ENCODE measurements around the gene SAMD5.

SAMD5 gene

DNA sequence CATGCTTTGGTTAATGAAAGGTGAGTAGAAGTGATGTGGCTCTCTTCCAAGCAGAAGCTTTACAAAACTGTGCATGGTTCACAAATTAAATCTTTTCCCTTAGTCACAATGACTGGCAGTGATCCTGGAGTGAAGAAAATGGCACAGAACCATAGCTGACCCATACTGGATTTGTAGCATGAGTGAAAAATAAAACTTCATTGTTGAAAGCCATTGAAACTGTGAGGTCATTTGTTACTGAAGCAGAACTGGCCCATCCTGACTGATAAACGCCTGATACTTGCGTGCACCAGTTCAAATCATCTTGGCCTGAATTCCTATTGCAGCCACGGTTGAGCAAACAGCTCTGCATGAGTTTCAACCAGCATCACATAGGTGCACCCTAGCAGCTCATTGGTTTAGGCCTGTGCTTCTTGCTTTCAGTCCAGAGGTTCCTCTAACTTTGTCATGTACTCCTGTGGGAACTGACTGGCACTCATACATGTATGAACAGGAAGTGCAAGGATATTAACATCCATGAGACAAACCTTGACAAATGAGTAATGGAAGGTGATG is 40.5 kb downstream of the SAMD5 start:
- POLR2A ChIA-PET = no interaction called here
- CTCF ChIA-PET = interaction anchor here (0.6 kb wide), 1 partner anchor 45 kb away, joined by 3 read pairs; no protein-coding TSS in a partner anchor
- no peak for DNase-seq (ENCODE audit: extremely low spot score)
- TF ChIP-seq TARDBP (IDR thresholded peaks at IDR 0.05) (no peak), FOXM1 (IDR thresholded peaks at IDR 0.05; ENCODE audit: borderline replicate concordance) (no peak), CTBP1 (IDR thresholded peaks at IDR 0.05; ENCODE audit: borderline replicate concordance) (no peak), NFRKB (IDR thresholded peaks at IDR 0.05) (no peak), PKNOX1 (IDR thresholded peaks at IDR 0.05) (no peak), LEF1 (IDR thresholded peaks at IDR 0.05; ENCODE audit: borderline replicate concordance) (no peak), BHLHE40 (IDR thresholded peaks at IDR 0.05; ENCODE audit: borderline replicate concordance) (no peak), SP1 (IDR thresholded peaks at IDR 0.05) (no peak), SUZ12 (IDR thresholded peaks at IDR 0.05) (no peak), FOXA1 (IDR thresholded peaks at IDR 0.05) (no peak), HDGF (IDR thresholded peaks at IDR 0.05; ENCODE audit: borderline replicate concordance) (no peak), L3MBTL2 (conservative IDR thresholded peaks at IDR 0.05) (no peak), FOXK2 (IDR thresholded peaks at IDR 0.05) (no peak), ELF4 (IDR thresholded peaks at IDR 0.05) (no peak), ZNF384 (IDR thresholded peaks at IDR 0.05) (no peak)

GRCh38 chr6:147549531-147549930 is 41.0 kb downstream of the SAMD5 start:
- POLR2A ChIA-PET = no interaction called here
- DNase-seq (ENCODE audit: extremely low spot score) = no peak
- CTCF ChIA-PET = no interaction called here
- TF ChIP-seq CTBP1 (IDR thresholded peaks at IDR 0.05; ENCODE audit: borderline replicate concordance) = no peak

- POLR2A ChIA-PET = no interaction called here
- CTCF ChIA-PET = no interaction called here
These were observed 43.5 kb downstream of the SAMD5 start for GRCh38 chr6:147551976-147552375.

DNA sequence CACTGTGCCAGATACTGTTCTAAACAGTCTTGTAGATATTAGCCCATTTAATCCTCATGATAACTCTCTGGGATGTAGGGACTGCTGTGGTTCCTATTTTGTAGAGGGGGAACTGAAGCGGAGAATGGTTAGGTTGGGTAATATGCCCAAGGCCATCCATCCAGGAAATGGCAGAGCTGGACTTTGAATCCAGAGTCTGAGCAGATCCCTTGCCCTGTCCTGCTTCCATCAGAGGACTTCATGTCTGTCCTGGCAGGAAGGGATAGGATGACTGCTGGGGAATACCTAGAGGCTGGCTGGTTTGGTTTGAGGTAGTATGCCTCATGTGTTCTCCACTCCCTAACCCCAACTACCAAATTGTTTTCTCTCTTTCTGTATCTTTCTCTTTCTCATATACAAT is 44.6 kb downstream of the SAMD5 start:
- POLR2A ChIA-PET = no interaction called here
- DNase-seq (ENCODE audit: extremely low spot score) = no peak
- TF ChIP-seq ZNF384 (IDR thresholded peaks at IDR 0.05) (no peak), SP1 (IDR thresholded peaks at IDR 0.05) (no peak), ELF4 (IDR thresholded peaks at IDR 0.05) (no peak), CTBP1 (IDR thresholded peaks at IDR 0.05; ENCODE audit: borderline replicate concordance) (no peak), HDGF (IDR thresholded peaks at IDR 0.05; ENCODE audit: borderline replicate concordance) (no peak), L3MBTL2 (conservative IDR thresholded peaks at IDR 0.05) (no peak), ARNT (IDR thresholded peaks at IDR 0.05) (no peak), FOXA1 (IDR thresholded peaks at IDR 0.05) (no peak), TARDBP (IDR thresholded peaks at IDR 0.05) (no peak), FOXM1 (IDR thresholded peaks at IDR 0.05; ENCODE audit: borderline replicate concordance) (no peak), FOXK2 (IDR thresholded peaks at IDR 0.05) (no peak), SUZ12 (IDR thresholded peaks at IDR 0.05) (no peak), BHLHE40 (IDR thresholded peaks at IDR 0.05; ENCODE audit: borderline replicate concordance) (no peak), PKNOX1 (IDR thresholded peaks at IDR 0.05) (no peak), NFRKB (IDR thresholded peaks at IDR 0.05) (no peak), LEF1 (IDR thresholded peaks at IDR 0.05; ENCODE audit: borderline replicate concordance) (no peak)
- CTCF ChIA-PET = interaction anchor here (0.7 kb wide), 1 partner anchor 1475 kb away, joined by 5 read pairs; no protein-coding TSS in a partner anchor

More at GRCh38 chr6:147551976-147552375, 43.5 kb downstream of the SAMD5 start:
- DNase-seq (ENCODE audit: extremely low spot score) = no peak
- TF ChIP-seq FOXA1 (IDR thresholded peaks at IDR 0.05) = no peak
- TF ChIP-seq NFRKB (IDR thresholded peaks at IDR 0.05) = no peak
- no peak for TF ChIP-seq HDGF (IDR thresholded peaks at IDR 0.05; ENCODE audit: borderline replicate concordance)
- no peak for TF ChIP-seq ZNF384 (IDR thresholded peaks at IDR 0.05)
- TF ChIP-seq L3MBTL2 (conservative IDR thresholded peaks at IDR 0.05) = no peak
- TF ChIP-seq FOXK2 (IDR thresholded peaks at IDR 0.05) = no peak
- TF ChIP-seq LEF1 (IDR thresholded peaks at IDR 0.05; ENCODE audit: borderline replicate concordance) = no peak
- TF ChIP-seq SUZ12 (IDR thresholded peaks at IDR 0.05) = no peak
- TF ChIP-seq TARDBP (IDR thresholded peaks at IDR 0.05) = no peak
- no peak for TF ChIP-seq ARNT (IDR thresholded peaks at IDR 0.05)
- TF ChIP-seq ELF4 (IDR thresholded peaks at IDR 0.05) = no peak
- TF ChIP-seq PKNOX1 (IDR thresholded peaks at IDR 0.05) = no peak
- no peak for TF ChIP-seq BHLHE40 (IDR thresholded peaks at IDR 0.05; ENCODE audit: borderline replicate concordance)
- TF ChIP-seq CTBP1 (IDR thresholded peaks at IDR 0.05; ENCODE audit: borderline replicate concordance) = no peak
- TF ChIP-seq SP1 (IDR thresholded peaks at IDR 0.05) = no peak
- TF ChIP-seq FOXM1 (IDR thresholded peaks at IDR 0.05; ENCODE audit: borderline replicate concordance) = no peak

DNA sequence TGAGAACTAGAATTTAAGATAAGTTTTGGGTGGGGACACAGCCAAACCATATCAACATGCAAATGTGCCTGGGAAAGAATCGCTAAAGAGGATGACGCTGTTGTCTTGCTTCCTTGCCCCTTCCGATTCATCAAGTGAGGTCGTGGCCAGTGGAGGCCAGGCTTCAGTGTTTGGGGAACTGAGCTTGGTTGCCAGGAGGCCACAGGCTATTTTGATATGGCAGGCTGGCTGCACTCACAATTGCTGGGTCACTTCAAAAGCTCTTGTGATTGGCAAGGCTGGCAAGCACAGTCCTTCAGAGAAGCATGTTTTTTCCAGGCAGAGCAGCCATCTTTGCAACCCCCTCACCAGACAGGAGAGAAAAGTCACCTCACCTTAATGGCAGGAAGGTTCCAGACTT is 45.8 kb downstream of the SAMD5 start:
- ChIA-PET POLR2A (no interaction called here), CTCF (interaction anchor here (0.7 kb wide), 1 partner anchor 56 kb away, joined by 3 read pairs; no protein-coding TSS in a partner anchor)
- TF ChIP-seq FOXM1 (IDR thresholded peaks at IDR 0.05; ENCODE audit: borderline replicate concordance) (no peak), NFRKB (IDR thresholded peaks at IDR 0.05) (no peak), SUZ12 (IDR thresholded peaks at IDR 0.05) (no peak), ELF4 (IDR thresholded peaks at IDR 0.05) (no peak), PKNOX1 (IDR thresholded peaks at IDR 0.05) (no peak), TARDBP (IDR thresholded peaks at IDR 0.05) (no peak), SP1 (IDR thresholded peaks at IDR 0.05) (no peak), LEF1 (IDR thresholded peaks at IDR 0.05; ENCODE audit: borderline replicate concordance) (no peak), BHLHE40 (IDR thresholded peaks at IDR 0.05; ENCODE audit: borderline replicate concordance) (no peak), HDGF (IDR thresholded peaks at IDR 0.05; ENCODE audit: borderline replicate concordance) (no peak), L3MBTL2 (conservative IDR thresholded peaks at IDR 0.05) (no peak), FOXK2 (IDR thresholded peaks at IDR 0.05) (no peak), CTBP1 (IDR thresholded peaks at IDR 0.05; ENCODE audit: borderline replicate concordance) (no peak), ARNT (IDR thresholded peaks at IDR 0.05) (no peak), FOXA1 (IDR thresholded peaks at IDR 0.05) (no peak), ZNF384 (IDR thresholded peaks at IDR 0.05) (no peak)
- no peak for DNase-seq (ENCODE audit: extremely low spot score)
